Body of pancreas (tissue), 4 donors: ENCODE results near the gene BACH2. TPM values are rescaled to one million over a fixed set of nuclear protein-coding genes. Genes with fewer than 3 reads are reported as not detected.

Experiments
- ATAC-seq: fragments of 150-250 bp; one replicate; pipeline ENCODE4 v1.9.1; 2016
- DNase-seq, 4 donors: peaks; one replicate each; pipeline ENCODE4 v3.0.0-alpha.2; 2019
- H3K27ac ChIP-seq, 4 donors: fragments of 200-600 bp; sonication (generic); 1 replicate in 3 of 4; 2 replicates in 1 of 4; pipeline versions ENCODE4 v1.5.1 to v1.6.1; 2016 to 2019; ENCODE audit warnings: mild to moderate bottlenecking in 1 of 4, mixed read lengths in 1 of 4, moderate library complexity in 1 of 4
- H3K27me3 ChIP-seq, 2 donors: fragments of 200-600 bp; sonication (generic); one replicate each; pipeline ENCODE4 v1.6.0; 2016; ENCODE audit warnings: mild to moderate bottlenecking in 1 of 2
- H3K36me3 ChIP-seq, 2 donors: fragments of 200-600 bp; sonication (generic); replicated peaks in 1 of 2; 2 replicates each; pipeline ENCODE4 v1.5.1; 2016; ENCODE audit warnings: low read depth in 2 of 2; ENCODE audit not compliant: insufficient read depth in 1 of 2
- H3K4me1 ChIP-seq: fragments of 200-600 bp; sonication (generic); one replicate; pipeline ENCODE4 v1.6.0; 2016
- H3K4me3 ChIP-seq, 2 donors: fragments of 200-600 bp; sonication (generic); 1 replicate in 1 of 2; 2 replicates in 1 of 2; pipeline ENCODE4 v1.5.1; 2016 to 2019
- H3K9me3 ChIP-seq, 3 donors: fragments of 200-600 bp; sonication (generic); 1 replicate in 2 of 3; 2 replicates in 1 of 3; pipeline ENCODE4 v1.5.1; 2016
- POLR2A ChIP-seq, 3 donors: fragments of 450-650 bp; IDR thresholded peaks; one replicate each; pipeline ENCODE4 v1.6.1; 2016; ENCODE audit warnings: antibody characterized with exemption in 3 of 3, mild to moderate bottlenecking in 2 of 3
- WGBS, 2 donors: methylation state at CpG; one replicate each; pipeline ENCODE4 v1.1.5; 2017; 5-methylcytosine and 5-hydroxymethylcytosine counted together
- intact Hi-C: fragments of 100-400 bp; cut with DNase I; formaldehyde crosslinking; loops from one replicate; pipeline ENCODE4 v1.15.1; 2023
- total RNA-seq, 2 donors: library from RNA; depleted of rRNA; stranded (reverse); fragments of >200 nt; gene quantifications; one replicate each; pipeline ENCODE4 v1.1.0, GENCODE V29; 2016
- TF ChIP-seq, protein P1 (sequence below), 7 experiments: fragments of 450-650 bp in 4 of 7; fragments of 200-600 bp in 3 of 7; sonication (generic) in 3 of 7; IDR thresholded peaks; one replicate each; pipeline ENCODE4 v1.5.1; 2016 to 2019; ENCODE audit warnings: antibody characterized with exemption in 7 of 7

The BACH2 gene
- total RNA-seq, 2 donors from 2014 or later, result 2.1 to 3.3 TPM

DNA sequence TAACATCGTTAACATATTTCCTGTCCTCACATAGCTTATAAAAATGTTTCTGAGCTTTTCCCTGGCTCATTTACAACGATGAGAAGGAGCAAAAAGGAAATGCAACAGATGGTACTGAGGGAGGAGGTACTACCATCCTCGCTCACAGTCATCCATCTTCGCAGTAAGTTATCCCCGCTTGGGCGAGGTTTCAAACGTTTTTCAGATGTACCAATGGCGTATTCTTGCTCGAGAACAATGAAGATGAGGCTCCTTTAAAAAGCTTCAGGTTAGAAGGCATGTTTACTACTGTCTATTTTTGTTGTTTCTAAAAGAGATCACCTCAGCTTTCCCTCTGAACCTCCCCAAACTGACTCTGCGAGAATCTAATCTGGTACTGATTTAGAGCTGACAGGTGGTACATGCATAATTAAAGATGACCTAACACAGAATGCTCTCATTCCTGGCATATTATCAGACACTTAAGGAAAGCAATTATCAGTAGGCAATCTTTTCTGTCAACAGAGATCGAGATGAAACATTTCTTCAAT, 223.6 kb downstream of the BACH2 start:
- no peaks in the 10 kb centered on the region for H3K4me1 ChIP-seq
- ATAC-seq (no peak), DNase-seq (no peak)
- H3K36me3 ChIP-seq, result no peaks in the 10 kb centered on the region
- H3K9me3 ChIP-seq, result no peaks in the 10 kb centered on the region
- TF ChIP-seq POLR2A (IDR thresholded peaks at IDR 0.05), result no peak
- TF ChIP-seq, protein P1, sequence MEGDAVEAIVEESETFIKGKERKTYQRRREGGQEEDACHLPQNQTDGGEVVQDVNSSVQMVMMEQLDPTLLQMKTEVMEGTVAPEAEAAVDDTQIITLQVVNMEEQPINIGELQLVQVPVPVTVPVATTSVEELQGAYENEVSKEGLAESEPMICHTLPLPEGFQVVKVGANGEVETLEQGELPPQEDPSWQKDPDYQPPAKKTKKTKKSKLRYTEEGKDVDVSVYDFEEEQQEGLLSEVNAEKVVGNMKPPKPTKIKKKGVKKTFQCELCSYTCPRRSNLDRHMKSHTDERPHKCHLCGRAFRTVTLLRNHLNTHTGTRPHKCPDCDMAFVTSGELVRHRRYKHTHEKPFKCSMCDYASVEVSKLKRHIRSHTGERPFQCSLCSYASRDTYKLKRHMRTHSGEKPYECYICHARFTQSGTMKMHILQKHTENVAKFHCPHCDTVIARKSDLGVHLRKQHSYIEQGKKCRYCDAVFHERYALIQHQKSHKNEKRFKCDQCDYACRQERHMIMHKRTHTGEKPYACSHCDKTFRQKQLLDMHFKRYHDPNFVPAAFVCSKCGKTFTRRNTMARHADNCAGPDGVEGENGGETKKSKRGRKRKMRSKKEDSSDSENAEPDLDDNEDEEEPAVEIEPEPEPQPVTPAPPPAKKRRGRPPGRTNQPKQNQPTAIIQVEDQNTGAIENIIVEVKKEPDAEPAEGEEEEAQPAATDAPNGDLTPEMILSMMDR (IDR thresholded peaks at IDR 0.05), result no peak
- no peak overlapping the region for H3K4me3 ChIP-seq
- H3K27ac ChIP-seq, result no peak overlapping the region
- no peaks in the 10 kb centered on the region for H3K27me3 ChIP-seq
- intact Hi-C loops, result no loop called here
- 68 to 69% methylated on average over 11 of the region's 11 CpGs for WGBS, 2 donors

GRCh38 chr6:90072501-90072900, 224.1 kb downstream of the BACH2 start:
- no peak overlapping the region for H3K4me3 ChIP-seq
- no peaks in the 10 kb centered on the region for H3K4me1 ChIP-seq
- H3K27ac ChIP-seq, result no peak overlapping the region
- DNase-seq (no peak), ATAC-seq (no peak)
- no peaks in the 10 kb centered on the region for H3K9me3 ChIP-seq
- TF ChIP-seq POLR2A (IDR thresholded peaks at IDR 0.05), result no peak
- TF ChIP-seq, protein P1 (IDR thresholded peaks at IDR 0.05), result no peak
- no peaks in the 10 kb centered on the region for H3K27me3 ChIP-seq
- intact Hi-C loops, result no loop called here
- no peaks in the 10 kb centered on the region for H3K36me3 ChIP-seq
- 76 to 85% methylated on average over 3 of the region's 3 CpGs for WGBS, 2 donors

DNA sequence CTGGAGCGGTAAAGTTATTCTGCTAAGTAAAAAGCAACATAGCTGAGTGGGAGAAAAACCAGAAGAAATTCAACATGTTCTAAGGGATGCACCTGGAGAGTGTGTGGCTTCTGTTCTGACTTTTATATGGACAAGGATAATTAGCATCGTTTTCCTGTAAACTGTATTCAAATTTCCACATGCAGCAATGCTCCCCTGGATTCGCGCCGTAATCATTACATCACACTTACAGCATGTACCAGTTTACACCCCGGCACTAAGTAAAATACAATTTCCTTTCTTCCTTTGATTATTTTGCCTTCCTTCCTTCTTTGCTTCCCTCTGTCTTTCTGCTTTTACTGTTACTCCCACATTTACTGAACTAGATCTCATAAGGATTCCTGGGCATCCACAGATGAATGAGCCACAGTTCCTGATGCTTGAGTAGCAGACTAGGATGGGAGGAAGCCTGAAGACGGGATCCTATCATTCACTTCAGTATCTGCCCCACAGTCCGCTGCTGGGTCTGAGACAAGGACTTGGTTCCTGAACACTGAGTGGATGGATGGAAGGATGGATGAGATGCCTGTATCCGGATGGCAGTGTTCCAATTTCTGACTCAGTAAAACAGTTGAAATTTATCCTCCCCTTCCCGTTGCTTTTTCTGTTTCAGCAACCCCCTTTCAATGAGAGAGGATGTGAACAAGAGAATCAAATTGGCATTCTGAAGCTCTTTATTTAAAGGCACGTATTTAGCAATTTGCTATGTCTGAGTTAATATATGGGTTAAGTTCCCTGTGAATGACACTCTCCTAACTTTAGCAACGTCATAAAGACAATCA, 227.7 kb downstream of the BACH2 start:
- no peak overlapping the region for H3K27ac ChIP-seq
- H3K27me3 ChIP-seq, result no peaks in the 10 kb centered on the region
- no peak for ATAC-seq
- TF ChIP-seq, protein P1 (IDR thresholded peaks at IDR 0.05), result no peak
- no peak for TF ChIP-seq POLR2A (IDR thresholded peaks at IDR 0.05)
- H3K9me3 ChIP-seq, result no peaks in the 10 kb centered on the region
- H3K4me1 ChIP-seq, result no peaks in the 10 kb centered on the region
- no peak overlapping the region for H3K4me3 ChIP-seq
- no peaks in the 10 kb centered on the region for H3K36me3 ChIP-seq
- DNase-seq, result no peak
- 80 to 81% methylated on average over 12 of the region's 12 CpGs for WGBS, 2 donors
- intact Hi-C loops, result no loop called here

- no peak for DNase-seq
- WGBS, 2 donors, result 71 to 72% methylated on average over 2 of the region's 2 CpGs
- Histone ChIP-seq H3K27me3 (no peaks in the 10 kb centered on the region), H3K4me1 (no peaks in the 10 kb centered on the region), H3K36me3 (no peaks in the 10 kb centered on the region), H3K4me3 (no peak overlapping the region), H3K9me3 (no peaks in the 10 kb centered on the region), H3K27ac (no peak overlapping the region)
- ATAC-seq, result peak; percentile 30
- intact Hi-C loops, result no loop called here
- no peak for TF ChIP-seq POLR2A (IDR thresholded peaks at IDR 0.05)
- TF ChIP-seq, protein P1 (IDR thresholded peaks at IDR 0.05), result no peak
Measured at GRCh38 chr6:90068264-90068663, 228.4 kb downstream of the BACH2 start.
